Esophagus muscularis mucosa (tissue), 4 donors: ENCODE measurements around the gene THSD4. TPM values are rescaled to one million over a fixed set of nuclear protein-coding genes. Genes with fewer than 3 reads are reported as not detected.

ENCODE experiments used
- DNase-seq: peaks from one replicate; pipeline ENCODE4 v3.0.0-alpha.2; 2017; ENCODE audit errors: extremely low spot score
- H3K27ac ChIP-seq, 4 donors: fragments of 200-600 bp; sonication (generic); replicated peaks in 1 of 4; 1 replicate in 3 of 4; 2 replicates in 1 of 4; pipeline ENCODE4 v1.5.1; 2016 to 2019; ENCODE audit warnings: mild to moderate bottlenecking in 1 of 4
- H3K27me3 ChIP-seq, 4 donors: fragments of 200-600 bp; sonication (generic); one replicate each; pipeline versions ENCODE4 v1.5.1 to v1.6.0; 2016 to 2019
- H3K36me3 ChIP-seq, 4 donors: fragments of 200-600 bp; sonication (generic); one replicate each; pipeline ENCODE4 v1.5.1; 2016 to 2019
- H3K4me1 ChIP-seq, 4 donors: fragments of 200-600 bp; sonication (generic); one replicate each; pipeline ENCODE4 v1.5.1; 2016 to 2019
- H3K4me3 ChIP-seq, 4 donors: fragments of 200-600 bp; sonication (generic); 1 replicate in 2 of 4; 2 replicates in 2 of 4; pipeline ENCODE4 v1.5.1; 2016 to 2019; ENCODE audit warnings: mild to moderate bottlenecking in 4 of 4, moderate library complexity in 1 of 4
- H3K9me3 ChIP-seq, 4 donors: fragments of 200-600 bp; sonication (generic); 1 replicate in 3 of 4; 2 replicates in 1 of 4; pipeline ENCODE4 v1.5.1; 2016 to 2019
- CTCF ChIP-seq, 3 experiments: fragments of 200-600 bp in 2 of 3; fragments of 450-650 bp in 1 of 3; sonication (generic) in 2 of 3; IDR thresholded peaks; one replicate each; pipeline ENCODE4 v1.5.1; 2017 to 2019; ENCODE audit warnings: antibody characterized with exemption in 3 of 3, mild to moderate bottlenecking in 2 of 3, moderate library complexity in 1 of 3
- EP300 ChIP-seq: sonication (generic); formaldehyde crosslinking; IDR thresholded peaks from one replicate; pipeline ENCODE4 v1.6.1; 2017; ENCODE audit warnings: antibody characterized with exemption
- POLR2A ChIP-seq: fragments of 450-650 bp; IDR thresholded peaks from one replicate; pipeline ENCODE4 v1.6.1; 2017; ENCODE audit warnings: antibody characterized with exemption, moderate library complexity, mild to moderate bottlenecking, low read depth
- POLR2AphosphoS5 ChIP-seq, 2 donors: sonication (generic); formaldehyde crosslinking; IDR thresholded peaks; one replicate each; pipeline ENCODE4 v1.6.1; 2017; ENCODE audit warnings: antibody characterized with exemption in 2 of 2
- WGBS: methylation state at CpG from one replicate; pipeline ENCODE4 v1.1.5; 2018; 5-methylcytosine and 5-hydroxymethylcytosine counted together
- intact Hi-C: fragments of 100-400 bp; cut with DNase I; formaldehyde crosslinking; loops from one replicate; pipeline ENCODE4 v1.15.1; 2023
- total RNA-seq, 4 donors: library from RNA; depleted of rRNA; stranded (reverse); fragments of >200 nt; gene quantifications; one replicate each; pipeline versions ENCODE4 v1.1.0 to v1.2.1, GENCODE V29; 2016

THSD4 gene
- total RNA-seq, 4 donors from 2014 or later = 3.2 to 6.6 (median 5.6) TPM

GRCh38 chr15:71732636-71733035 lies 617.4 kb downstream of the THSD4 start:
- no peak for TF ChIP-seq EP300
- no peaks in the 10 kb centered on the region for H3K27me3 ChIP-seq

GRCh38 chr15:71733122-71733521 lies 617.9 kb downstream of the THSD4 start:
- H3K4me3 ChIP-seq = no peak overlapping the region
- H3K36me3 ChIP-seq = no peaks in the 10 kb centered on the region
- peaks cover 4 to 9% (median 8%) of the 10 kb centered on the region in 4 donors for H3K4me1 ChIP-seq
- no peaks in the 10 kb centered on the region for H3K9me3 ChIP-seq
- intact Hi-C loops = loop anchor here (5.0 kb wide), 1 partner anchor 161 kb away; no protein-coding TSS in a partner anchor
- TF ChIP-seq POLR2AphosphoS5 (IDR thresholded peaks at IDR 0.05) = no peak
- no peak for TF ChIP-seq EP300
- TF ChIP-seq POLR2A = no peak
- no peak for TF ChIP-seq CTCF (IDR thresholded peaks at IDR 0.05)
- no peak overlapping the region for H3K27ac ChIP-seq
- no peak for DNase-seq
- no peaks in the 10 kb centered on the region for H3K27me3 ChIP-seq
- WGBS = 86% methylated on average over 1 of the region's 1 CpG

More at GRCh38 chr15:71732636-71733035, 617.4 kb downstream of the THSD4 start:
- H3K9me3 ChIP-seq = no peaks in the 10 kb centered on the region
- intact Hi-C loops = loop anchor here (5.0 kb wide), 1 partner anchor 160 kb away; no protein-coding TSS in a partner anchor
- no peak overlapping the region for H3K27ac ChIP-seq
- H3K4me1 ChIP-seq = peaks cover 4 to 9% (median 8%) of the 10 kb centered on the region in 4 donors
- no peaks in the 10 kb centered on the region for H3K36me3 ChIP-seq
- H3K4me3 ChIP-seq = no peak overlapping the region
- WGBS = 94% methylated on average over 2 of the region's 2 CpGs
- no peak for DNase-seq

- intact Hi-C loops = loop anchor here (5.0 kb wide), 1 partner anchor 163 kb away; no protein-coding TSS in a partner anchor
- no peaks in the 10 kb centered on the region for H3K27me3 ChIP-seq
- no peaks in the 10 kb centered on the region for H3K9me3 ChIP-seq
- no peak for TF ChIP-seq EP300
- TF ChIP-seq CTCF (IDR thresholded peaks at IDR 0.05) = no peak
- TF ChIP-seq POLR2A = no peak
- TF ChIP-seq POLR2AphosphoS5 (IDR thresholded peaks at IDR 0.05) = no peak
- 92% methylated on average over 4 of the region's 4 CpGs for WGBS
- no peak overlapping the region for H3K4me3 ChIP-seq
- peaks cover 4 to 8% (median 5%) of the 10 kb centered on the region in 4 donors for H3K4me1 ChIP-seq
- H3K27ac ChIP-seq = no peak overlapping the region
- no peaks in the 10 kb centered on the region for H3K36me3 ChIP-seq
- no peak for DNase-seq
Measured at GRCh38 chr15:71734709-71735384, 619.6 kb downstream of the THSD4 start.

- Histone ChIP-seq H3K36me3 (no peaks in the 10 kb centered on the region), H3K9me3 (no peaks in the 10 kb centered on the region), H3K27me3 (no peaks in the 10 kb centered on the region), H3K4me3 (no peak overlapping the region), H3K4me1 (peaks cover under 1 to 8% (median under 1%) of the 10 kb centered on the region in 4 donors), H3K27ac (no peak overlapping the region)
- WGBS = 91% methylated on average over 2 of the region's 2 CpGs
- no peak for DNase-seq
- intact Hi-C loops = no loop called here
- no peak for TF ChIP-seq CTCF (IDR thresholded peaks at IDR 0.05)
- TF ChIP-seq EP300 = no peak
- TF ChIP-seq POLR2AphosphoS5 (IDR thresholded peaks at IDR 0.05) = no peak
- no peak for TF ChIP-seq POLR2A
Measured at GRCh38 chr15:71735385-71735757, 620.1 kb downstream of the THSD4 start.

- Histone ChIP-seq H3K36me3 (no peaks in the 10 kb centered on the region), H3K27ac (no peak overlapping the region), H3K27me3 (no peaks in the 10 kb centered on the region), H3K9me3 (no peaks in the 10 kb centered on the region), H3K4me1 (peaks cover 0 to 8% (median 0%) of the 10 kb centered on the region in 4 donors), H3K4me3 (no peak overlapping the region)
- DNase-seq = no peak
- WGBS = 89% methylated on average over 6 of the region's 6 CpGs
- intact Hi-C loops = no loop called here
- TF ChIP-seq CTCF (IDR thresholded peaks at IDR 0.05) = no peak
- no peak for TF ChIP-seq EP300
- no peak for TF ChIP-seq POLR2AphosphoS5 (IDR thresholded peaks at IDR 0.05)
- TF ChIP-seq POLR2A = no peak
Measured at GRCh38 chr15:71736286-71736947, 621.1 kb downstream of the THSD4 start.
